GM12891 (cell line): Measurements from ENCODE around the gene ATP6V0E2.

Source experiments
- DNase-seq: peaks from one replicate; pipeline ENCODE4 v3.0.0; 2011; ENCODE audit warnings: low spot score; ENCODE audit not compliant: insufficient read length
- FAIRE-seq: peaks from 2 replicates; lab custom pipeline; 2011; peaks lifted over from hg19 to GRCh38; lab: Jason Lieb, UNC
- PAX5 ChIP-seq: IDR thresholded peaks from 2 replicates; pipeline ENCODE4 v1.6.1; 2011; ENCODE audit warnings: low read length, moderate library complexity, mild to moderate bottlenecking; ENCODE audit not compliant: insufficient read depth, severe bottlenecking
- POLR2A ChIP-seq: IDR thresholded peaks from 2 replicates; pipeline ENCODE4 v1.6.1; 2011; ENCODE audit warnings: low read depth, low read length, control low read depth
- POLR2AphosphoS5 ChIP-seq: IDR thresholded peaks from 2 replicates; pipeline ENCODE4 v1.6.1; 2011; ENCODE audit warnings: low read depth, low read length, control low read depth
- POU2F2 ChIP-seq: IDR thresholded peaks from 2 replicates; pipeline ENCODE4 v1.6.1; 2011; ENCODE audit warnings: low read depth, mild to moderate bottlenecking, control low read depth, low read length, moderate library complexity
- SPI1 ChIP-seq: IDR thresholded peaks from 2 replicates; pipeline ENCODE4 v1.6.1; 2011; ENCODE audit warnings: low read depth, low read length, control low read depth
- TAF1 ChIP-seq: IDR thresholded peaks from 2 replicates; pipeline ENCODE4 v1.6.1; 2011; ENCODE audit warnings: low read depth, low read length, control low read depth

The ATP6V0E2 gene

DNA sequence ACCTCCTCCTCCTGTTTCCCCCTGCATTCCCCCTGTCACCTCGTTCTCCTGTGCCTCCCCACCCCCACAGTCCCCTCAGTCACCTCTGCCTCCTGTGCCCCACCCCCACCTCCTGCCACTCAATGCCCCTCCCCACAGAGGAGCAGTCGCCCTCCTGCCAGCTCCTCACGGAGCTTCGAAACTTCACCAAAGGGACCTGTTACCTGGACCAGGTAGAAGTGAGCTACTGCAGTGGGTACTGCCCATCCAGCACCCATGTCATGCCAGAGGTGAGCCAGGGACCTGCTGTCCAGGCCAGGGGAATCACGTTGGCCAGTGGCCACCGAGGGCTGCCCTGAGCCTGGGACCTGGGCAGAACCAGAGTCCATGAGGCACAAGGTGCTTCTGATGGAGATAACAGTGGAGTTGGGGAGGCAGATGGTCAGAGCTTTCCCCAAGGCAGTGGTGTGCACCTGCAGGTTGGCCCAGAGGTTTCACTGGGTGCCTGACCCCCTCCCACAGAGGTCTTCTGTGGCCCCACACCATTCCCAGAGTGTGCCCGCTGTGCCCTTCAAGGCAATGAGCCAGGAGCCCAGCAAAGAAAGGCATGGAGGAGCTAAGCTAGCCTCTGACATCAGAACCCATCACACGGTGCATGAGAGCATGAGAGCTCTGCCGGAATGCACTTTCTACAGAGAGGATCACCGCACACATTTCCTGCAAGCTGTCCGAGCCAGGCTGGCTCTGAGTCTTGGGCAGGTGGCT is 42.6 kb upstream of the ATP6V0E2 start:
- DNase-seq (no peak), FAIRE-seq (no peak)
- TF ChIP-seq POLR2A (no peak), PAX5 (no peak), POU2F2 (no peak), SPI1 (no peak), TAF1 (no peak), POLR2AphosphoS5 (no peak)

DNA sequence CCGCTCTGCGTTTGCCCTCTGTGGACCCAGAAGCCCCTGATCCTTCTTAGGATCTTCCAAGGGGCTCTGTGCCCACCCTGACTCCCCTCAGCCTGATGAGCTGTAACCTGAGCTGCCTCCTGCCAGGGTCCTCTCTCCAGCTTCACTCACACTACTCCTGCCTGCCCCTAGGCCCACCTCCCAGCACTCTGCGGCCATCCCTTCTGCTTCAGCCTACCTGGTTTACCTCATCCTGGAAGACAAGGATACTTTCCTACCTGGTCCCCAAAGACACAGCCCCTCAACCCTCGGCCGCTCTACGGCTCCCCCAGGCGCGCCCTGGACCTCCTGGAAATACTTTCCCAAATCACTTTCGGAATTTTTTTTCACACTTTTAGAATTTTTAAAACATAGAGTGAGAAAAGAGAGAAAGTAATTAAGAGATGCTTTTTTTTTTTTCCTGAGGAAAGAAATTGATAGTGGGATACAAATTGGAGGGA is 42.0 kb upstream of the ATP6V0E2 start:
- FAIRE-seq, result no peak
- no peak for TF ChIP-seq SPI1
- TF ChIP-seq POLR2A, result no peak
- no peak for TF ChIP-seq POLR2AphosphoS5
- no peak for TF ChIP-seq PAX5
- no peak for TF ChIP-seq TAF1
- TF ChIP-seq POU2F2, result no peak
- DNase-seq, result no peak

DNA sequence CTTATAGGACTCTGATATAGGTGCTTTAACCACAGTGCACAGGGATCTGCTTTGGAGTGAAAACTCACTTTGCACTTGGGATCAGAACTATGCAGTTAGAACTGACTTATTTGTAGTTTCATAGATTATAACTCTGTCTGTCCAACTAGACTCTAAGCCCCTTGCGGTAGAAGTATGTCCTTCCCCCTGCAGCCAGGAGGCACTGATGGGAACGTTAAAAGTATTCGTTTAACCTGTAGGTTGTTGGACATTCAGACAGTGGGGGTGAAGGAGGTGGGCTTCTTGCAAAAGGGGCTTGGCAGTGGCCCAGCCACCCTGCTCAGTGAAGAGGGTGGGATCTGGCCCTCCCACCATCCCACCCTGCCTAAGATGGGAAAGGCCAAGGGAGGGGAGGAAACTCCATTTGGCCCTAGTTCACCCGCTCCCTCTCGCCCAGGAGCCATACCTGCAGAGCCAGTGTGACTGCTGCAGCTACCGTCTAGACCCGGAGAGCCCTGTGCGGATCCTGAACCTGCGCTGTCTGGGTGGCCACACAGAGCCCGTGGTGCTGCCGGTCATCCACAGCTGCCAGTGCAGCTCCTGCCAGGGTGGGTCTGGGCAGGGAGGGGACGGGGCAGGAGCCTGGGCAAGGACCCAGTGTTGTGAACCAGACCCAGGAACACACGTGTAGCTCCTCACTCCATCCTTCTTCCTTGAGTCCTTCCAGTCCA is 41.3 kb upstream of the ATP6V0E2 start:
- no peak for TF ChIP-seq TAF1
- no peak for TF ChIP-seq POLR2AphosphoS5
- no peak for TF ChIP-seq POU2F2
- no peak for TF ChIP-seq SPI1
- TF ChIP-seq PAX5, result no peak
- no peak for TF ChIP-seq POLR2A
- DNase-seq (no peak), FAIRE-seq (no peak)

DNA sequence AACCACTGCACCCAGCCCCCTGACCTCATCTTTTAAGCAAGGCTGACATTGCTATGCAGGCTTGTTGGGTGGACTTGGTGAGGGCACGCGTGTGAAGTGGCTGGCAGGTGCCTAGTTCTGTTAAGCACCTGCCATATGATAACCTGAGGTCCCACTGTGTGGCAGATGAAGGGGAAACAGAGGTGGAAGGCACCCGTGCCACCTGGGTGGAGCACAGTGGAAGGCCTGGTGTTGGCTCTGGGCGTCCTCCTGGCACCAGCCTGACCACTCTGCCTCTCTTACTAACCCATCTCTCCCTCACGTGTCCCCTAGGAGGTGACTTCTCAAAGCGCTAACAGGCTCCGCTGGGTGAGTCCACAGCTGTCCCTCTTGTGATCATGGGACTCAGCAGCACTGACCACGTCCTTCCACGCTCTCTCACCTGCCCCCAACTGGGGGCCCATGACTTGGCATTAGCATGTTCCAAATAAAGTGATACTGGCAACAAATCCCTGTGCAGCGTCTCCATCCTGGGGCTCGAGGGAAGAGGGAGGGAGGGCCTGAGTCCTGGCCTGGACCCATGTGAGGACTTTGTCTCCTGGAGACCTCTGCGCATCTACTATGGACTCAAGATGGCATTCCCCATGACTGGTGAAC is 40.2 kb upstream of the ATP6V0E2 start:
- DNase-seq (no peak), FAIRE-seq (no peak)
- TF ChIP-seq PAX5 (no peak), SPI1 (no peak), POLR2A (no peak), POU2F2 (no peak), POLR2AphosphoS5 (no peak), TAF1 (no peak)

DNA sequence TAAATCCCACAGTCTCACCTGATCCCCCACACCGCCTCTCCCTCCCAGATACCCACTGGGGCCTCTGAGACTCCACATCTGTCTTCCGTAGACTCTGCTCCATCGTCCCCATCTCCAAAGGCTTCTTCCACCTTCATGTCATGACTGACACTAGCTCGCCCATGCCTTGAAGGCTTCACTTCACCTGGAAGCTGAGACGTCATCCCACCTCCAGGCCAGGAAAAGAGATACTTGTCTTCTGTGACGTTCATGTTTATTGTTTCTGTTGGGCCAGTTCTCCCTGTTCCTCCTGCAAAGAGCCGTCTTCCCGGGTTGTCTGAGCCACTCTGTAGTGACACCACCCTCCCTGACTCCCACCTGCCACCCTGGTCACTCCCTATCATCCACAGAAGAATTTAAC is 39.2 kb upstream of the ATP6V0E2 start:
- DNase-seq (no peak), FAIRE-seq (no peak)
- no peak for TF ChIP-seq PAX5

DNA sequence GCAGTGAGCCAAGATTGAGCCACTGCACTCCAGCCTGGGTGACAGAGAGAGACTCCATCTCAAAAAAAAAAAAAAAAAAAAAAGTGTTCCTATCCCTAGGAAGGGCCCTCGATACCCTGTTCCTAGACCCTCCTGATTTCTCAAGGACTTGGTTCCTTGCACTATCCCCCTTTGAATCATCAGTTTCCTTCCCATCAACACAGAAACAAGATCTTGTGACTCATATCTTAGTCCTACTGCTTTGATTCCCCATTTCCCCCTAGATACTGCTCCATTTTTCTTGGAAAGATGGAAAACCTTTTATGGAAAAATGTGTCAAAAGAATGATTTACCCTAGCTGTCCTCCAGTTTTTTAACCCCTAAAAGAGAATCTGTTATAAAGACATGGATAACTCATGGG is 37.3 kb upstream of the ATP6V0E2 start:
- FAIRE-seq (no peak), DNase-seq (no peak)
- no peak for TF ChIP-seq PAX5

DNA sequence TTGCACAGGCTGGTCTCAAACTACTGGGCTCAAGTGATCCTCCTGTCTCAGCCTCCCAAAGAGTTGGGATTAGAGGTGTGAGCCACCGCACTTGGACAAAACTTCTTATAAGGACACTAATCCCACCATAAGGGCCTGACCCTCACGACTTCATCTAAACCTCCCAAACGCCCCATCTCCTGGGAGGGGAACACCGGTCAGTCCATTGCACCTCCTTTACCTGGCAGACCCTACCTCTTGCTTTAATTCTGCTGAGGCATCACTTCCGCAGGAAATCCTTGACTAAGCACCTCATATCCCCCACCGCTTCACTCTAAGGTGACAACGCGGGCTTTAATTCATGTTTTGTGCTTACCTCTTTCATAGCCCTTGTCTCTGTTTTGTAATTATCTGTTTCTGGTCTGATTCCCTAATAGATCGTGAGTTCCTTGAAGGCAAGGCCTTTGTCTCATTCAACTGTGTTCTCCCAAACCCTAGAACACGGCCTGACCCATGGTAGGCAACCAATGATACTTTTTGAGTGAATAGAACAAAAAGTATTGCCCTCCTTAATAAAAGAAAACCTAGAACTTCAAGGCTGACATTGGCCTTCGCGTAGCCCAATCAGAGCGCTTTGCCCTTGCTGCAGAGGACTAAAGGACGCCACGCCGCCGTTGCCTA is 36.1 kb upstream of the ATP6V0E2 start:
- FAIRE-seq, result no peak
- TF ChIP-seq POLR2A (no peak), TAF1 (no peak), POU2F2 (no peak), SPI1 (no peak)

DNA sequence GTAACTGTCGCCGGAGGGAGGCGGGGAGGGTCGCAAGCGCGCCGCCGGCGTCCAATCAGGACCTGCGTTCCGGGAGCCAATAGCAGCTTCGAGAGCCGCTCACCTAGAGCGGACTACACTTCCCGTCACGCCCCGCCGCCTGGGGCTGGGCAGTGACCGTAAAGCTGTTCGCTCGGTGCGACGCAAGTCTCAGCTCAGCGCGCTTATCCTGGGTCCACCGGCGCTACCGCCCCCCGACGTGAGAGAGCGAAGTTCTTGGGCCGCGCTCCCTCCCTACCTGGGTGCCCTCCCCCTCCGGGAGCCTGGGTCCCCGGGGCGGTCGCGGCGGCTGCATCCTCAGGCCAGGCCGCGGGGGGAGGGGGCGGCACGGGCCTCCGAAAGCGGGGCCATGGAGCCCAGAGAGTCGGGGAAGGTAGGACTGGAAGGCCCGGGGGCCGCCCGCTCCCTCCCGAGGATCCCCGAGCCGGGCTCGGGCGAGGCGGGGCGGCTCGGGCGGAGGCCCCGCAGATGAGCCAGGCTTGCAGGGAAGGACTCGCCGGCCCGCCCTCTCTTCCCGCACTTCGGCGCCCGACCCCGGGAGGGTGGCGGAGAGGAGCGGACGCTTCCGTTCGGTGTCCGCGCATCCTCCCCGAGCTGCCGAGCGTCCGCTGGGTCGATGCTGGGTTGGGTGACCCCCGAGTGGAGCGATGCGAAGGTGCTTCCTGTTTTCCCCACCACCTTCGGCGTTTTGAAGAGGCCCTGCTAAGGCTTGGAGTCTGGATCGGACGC is 35.4 kb upstream of the ATP6V0E2 start, which contains the start of gene ZNF862:
Gene ZNF862 (plus strand): TSS at position 152 of the 768 bp plus-strand sequence. CDS start 237 bp downstream, at position 389.
- FAIRE-seq (peak; percentile 100), DNase-seq (peak; percentile 98)

More for the DNA sequence above, 36.1 kb upstream of the ATP6V0E2 start:
- no peak for DNase-seq

More for the DNA sequence above, 35.4 kb upstream of the ATP6V0E2 start, which contains the start of gene ZNF862:
- TF ChIP-seq SPI1 (peak; percentile 33), POU2F2 (no peak), POLR2AphosphoS5 (peak; percentile 28; the same call in 1 of the 2 replicates), POLR2A (no peak; the same call in 1 of the 2 replicates), TAF1 (0 out of 2 replicates have a peak, but pooled peaks have one; percentile 11), PAX5 (peak; percentile 86)
